ENCODE results near the gene IGLL5.

Gene IGLL5

GRCh38 chr22:22909605-22910271, 22.1 kb downstream of the IGLL5 start:
- H3K4me1 Mint-ChIP-seq, result peaks cover 7% of the 10 kb centered on the region
- no peak overlapping the region for H3K27ac Mint-ChIP-seq

DNA sequence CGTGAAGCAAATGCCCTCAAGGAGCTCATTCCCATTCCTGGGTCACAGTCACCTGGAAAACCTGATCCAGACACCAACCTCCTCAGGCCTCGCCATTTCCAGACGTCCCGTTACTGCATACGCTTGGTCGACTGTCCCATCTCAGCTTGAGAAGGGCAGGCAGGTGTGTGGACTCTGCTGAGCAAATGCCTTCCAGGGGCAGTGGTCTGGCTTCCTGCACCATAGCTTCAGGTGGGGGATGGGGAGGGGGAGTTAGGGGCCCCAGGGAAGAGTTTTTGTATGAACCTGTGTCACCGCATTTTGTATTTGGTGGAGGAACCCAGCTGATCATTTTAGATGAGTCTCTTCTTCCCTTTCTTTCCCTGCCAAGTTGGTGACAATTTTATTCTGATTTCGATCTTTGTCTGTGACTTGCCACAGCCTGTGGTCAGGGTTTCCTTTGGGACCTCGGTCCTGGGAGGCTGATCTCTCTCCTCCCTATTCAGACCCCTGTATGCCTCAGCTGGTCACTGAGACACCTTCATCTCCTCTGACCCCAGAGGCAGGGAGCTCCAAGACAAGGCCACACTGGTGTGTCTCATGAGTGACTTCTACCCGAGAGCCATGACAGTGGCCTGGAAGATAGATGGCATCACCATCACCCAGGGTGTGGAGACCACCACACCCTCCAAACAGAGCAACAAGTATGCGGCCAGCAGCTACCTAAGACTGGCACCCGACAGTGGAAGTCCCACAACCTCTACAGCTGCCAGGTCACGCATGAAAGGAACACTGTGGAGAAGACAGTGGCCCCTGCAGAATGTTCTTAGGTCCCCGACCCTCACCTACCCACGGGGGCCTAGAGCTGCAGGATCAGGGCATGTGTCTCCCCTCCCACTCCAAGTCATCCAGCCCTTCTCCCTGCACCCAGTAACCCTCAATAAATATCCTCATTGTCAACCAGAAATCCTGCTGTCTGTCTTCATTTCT, 22.9 kb downstream of the IGLL5 start:
- ATAC-seq, result no peak
- H3K27ac Mint-ChIP-seq, result no peak overlapping the region

More at GRCh38 chr22:22909605-22910271, 22.1 kb downstream of the IGLL5 start:
- H3K36me3 Mint-ChIP-seq (ENCODE audit: low read depth), result no peaks in the 10 kb centered on the region
- ATAC-seq, result no peak
- no peak overlapping the region for H3K4me3 Mint-ChIP-seq
- H3K27me3 Mint-ChIP-seq, result no peaks in the 10 kb centered on the region
- DNase-seq, result no peak
- H3K9me3 Mint-ChIP-seq, result no peaks in the 10 kb centered on the region

GRCh38 chr22:22911327-22912134, 23.9 kb downstream of the IGLL5 start:
- H3K36me3 Mint-ChIP-seq (ENCODE audit: low read depth), result no peaks in the 10 kb centered on the region
- no peak for DNase-seq
- H3K9me3 Mint-ChIP-seq, result no peaks in the 10 kb centered on the region
- no peaks in the 10 kb centered on the region for H3K27me3 Mint-ChIP-seq
- no peak for ATAC-seq
- H3K4me3 Mint-ChIP-seq, result no peak overlapping the region
- H3K4me1 Mint-ChIP-seq, result peaks cover 7% of the 10 kb centered on the region
- no peak overlapping the region for H3K27ac Mint-ChIP-seq

More for the DNA sequence above, 22.9 kb downstream of the IGLL5 start:
- Mint-ChIP-seq H3K36me3 (ENCODE audit: low read depth) (no peaks in the 10 kb centered on the region), H3K9me3 (no peaks in the 10 kb centered on the region), H3K4me1 (peaks cover 7% of the 10 kb centered on the region), H3K4me3 (no peak overlapping the region), H3K27me3 (no peaks in the 10 kb centered on the region)
- DNase-seq, result no peak

GRCh38 chr22:22912135-22912987, 24.7 kb downstream of the IGLL5 start:
- Mint-ChIP-seq H3K4me1 (peaks cover 7% of the 10 kb centered on the region), H3K27ac (no peak overlapping the region), H3K9me3 (no peaks in the 10 kb centered on the region), H3K4me3 (no peak overlapping the region), H3K27me3 (no peaks in the 10 kb centered on the region), H3K36me3 (ENCODE audit: low read depth) (no peaks in the 10 kb centered on the region)
- no peak for DNase-seq
- no peak for ATAC-seq

GRCh38 chr22:22912988-22913253, 25.3 kb downstream of the IGLL5 start:
- DNase-seq (no peak), ATAC-seq (no peak)
- no peaks in the 10 kb centered on the region for H3K9me3 Mint-ChIP-seq
- peaks cover 7% of the 10 kb centered on the region for H3K4me1 Mint-ChIP-seq
- no peak overlapping the region for H3K4me3 Mint-ChIP-seq
- H3K27me3 Mint-ChIP-seq, result no peaks in the 10 kb centered on the region
- H3K36me3 Mint-ChIP-seq (ENCODE audit: low read depth), result no peaks in the 10 kb centered on the region
- H3K27ac Mint-ChIP-seq, result no peak overlapping the region

DNA sequence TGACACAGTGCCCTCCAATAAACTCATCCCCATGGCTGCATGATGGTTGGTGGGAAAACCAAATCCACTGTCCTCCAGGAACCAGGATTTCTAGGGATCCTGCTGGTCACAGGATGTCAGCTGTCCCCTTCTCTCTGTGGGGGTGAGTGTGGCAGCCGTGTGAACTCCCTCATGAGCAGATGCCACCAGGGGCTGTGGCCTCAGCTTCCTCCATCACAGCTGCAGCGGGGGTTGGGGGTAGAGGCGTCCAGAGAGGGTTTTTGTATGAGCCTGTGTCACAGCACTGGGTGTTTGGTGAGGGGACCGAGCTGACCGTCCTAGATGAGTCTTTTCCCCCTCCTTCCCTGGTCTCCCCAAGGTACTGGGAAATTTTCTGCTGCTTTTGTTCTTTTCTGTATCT, 26.4 kb downstream of the IGLL5 start:
- ATAC-seq, result no peak
- Mint-ChIP-seq H3K27ac (no peak overlapping the region), H3K4me1 (peaks cover 7% of the 10 kb centered on the region), H3K4me3 (no peak overlapping the region), H3K27me3 (no peaks in the 10 kb centered on the region), H3K36me3 (ENCODE audit: low read depth) (no peaks in the 10 kb centered on the region), H3K9me3 (no peaks in the 10 kb centered on the region)
- DNase-seq, result no peak

GRCh38 chr22:22914726-22915669, 27.4 kb downstream of the IGLL5 start:
- Mint-ChIP-seq H3K9me3 (no peaks in the 10 kb centered on the region), H3K36me3 (ENCODE audit: low read depth) (no peaks in the 10 kb centered on the region), H3K27me3 (no peaks in the 10 kb centered on the region), H3K4me3 (no peak overlapping the region), H3K4me1 (peaks cover 5% of the 10 kb centered on the region), H3K27ac (no peak overlapping the region)
- ATAC-seq (no peak), DNase-seq (no peak)

DNA sequence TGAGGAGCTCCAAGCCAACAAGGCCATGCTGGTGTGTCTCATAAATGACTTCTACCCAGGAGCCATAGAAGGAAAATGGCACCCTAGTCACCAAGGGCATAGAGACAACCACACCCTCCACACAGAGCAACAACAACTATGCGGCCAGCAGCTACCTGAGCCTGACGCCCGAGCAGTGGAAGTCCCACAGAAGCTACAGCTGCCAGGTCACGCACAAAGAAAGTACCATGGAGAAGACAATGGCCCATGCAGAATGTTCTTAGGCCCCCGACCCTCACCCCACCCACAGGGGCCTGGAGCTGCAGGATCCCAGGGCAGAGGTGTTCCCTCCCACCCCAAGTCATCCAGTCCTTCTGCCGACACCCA, 28.0 kb downstream of the IGLL5 start:
- H3K27ac Mint-ChIP-seq, result no peak overlapping the region

GRCh38 chr22:22916215-22916951, 28.8 kb downstream of the IGLL5 start:
- DNase-seq (no peak), ATAC-seq (no peak)
- Mint-ChIP-seq H3K36me3 (ENCODE audit: low read depth) (no peaks in the 10 kb centered on the region), H3K27me3 (no peaks in the 10 kb centered on the region), H3K9me3 (no peaks in the 10 kb centered on the region), H3K4me3 (no peak overlapping the region), H3K27ac (no peak overlapping the region), H3K4me1 (peaks cover 2% of the 10 kb centered on the region)

More for the DNA sequence above, 28.0 kb downstream of the IGLL5 start:
- DNase-seq (no peak), ATAC-seq (no peak)
- Mint-ChIP-seq H3K4me3 (no peak overlapping the region), H3K4me1 (peaks cover 3% of the 10 kb centered on the region), H3K36me3 (ENCODE audit: low read depth) (no peaks in the 10 kb centered on the region), H3K9me3 (no peaks in the 10 kb centered on the region), H3K27me3 (no peaks in the 10 kb centered on the region)

DNA sequence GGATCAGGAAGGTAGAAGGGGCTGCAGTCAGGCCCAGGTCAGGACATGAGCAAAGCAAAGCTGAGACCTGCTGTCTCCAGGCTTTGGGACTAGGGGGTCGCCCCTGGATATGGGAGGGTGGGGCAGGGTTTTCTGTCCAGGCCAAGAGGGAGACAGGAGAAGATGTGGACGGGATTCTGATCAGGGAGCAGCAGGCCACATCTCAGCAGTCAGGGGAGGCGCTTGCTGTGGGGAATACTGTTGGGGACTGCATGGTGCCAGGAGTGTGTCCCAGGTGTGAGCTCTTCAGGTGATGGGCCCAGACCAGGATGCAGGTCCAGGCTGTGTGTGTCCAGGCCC, 29.3 kb downstream of the IGLL5 start:
- Mint-ChIP-seq H3K4me1 (no peaks in the 10 kb centered on the region), H3K36me3 (ENCODE audit: low read depth) (no peaks in the 10 kb centered on the region), H3K4me3 (no peak overlapping the region), H3K9me3 (no peaks in the 10 kb centered on the region), H3K27me3 (no peaks in the 10 kb centered on the region), H3K27ac (no peak overlapping the region)
- no peak for ATAC-seq
- no peak for DNase-seq

- no peaks in the 10 kb centered on the region for H3K9me3 Mint-ChIP-seq
- no peak overlapping the region for H3K4me3 Mint-ChIP-seq
- H3K4me1 Mint-ChIP-seq, result no peaks in the 10 kb centered on the region
- DNase-seq (no peak), ATAC-seq (no peak)
- no peak overlapping the region for H3K27ac Mint-ChIP-seq
- H3K27me3 Mint-ChIP-seq, result no peaks in the 10 kb centered on the region
- no peaks in the 10 kb centered on the region for H3K36me3 Mint-ChIP-seq (ENCODE audit: low read depth)
Observed at GRCh38 chr22:22917377-22917776, 29.8 kb downstream of the IGLL5 start.

DNA sequence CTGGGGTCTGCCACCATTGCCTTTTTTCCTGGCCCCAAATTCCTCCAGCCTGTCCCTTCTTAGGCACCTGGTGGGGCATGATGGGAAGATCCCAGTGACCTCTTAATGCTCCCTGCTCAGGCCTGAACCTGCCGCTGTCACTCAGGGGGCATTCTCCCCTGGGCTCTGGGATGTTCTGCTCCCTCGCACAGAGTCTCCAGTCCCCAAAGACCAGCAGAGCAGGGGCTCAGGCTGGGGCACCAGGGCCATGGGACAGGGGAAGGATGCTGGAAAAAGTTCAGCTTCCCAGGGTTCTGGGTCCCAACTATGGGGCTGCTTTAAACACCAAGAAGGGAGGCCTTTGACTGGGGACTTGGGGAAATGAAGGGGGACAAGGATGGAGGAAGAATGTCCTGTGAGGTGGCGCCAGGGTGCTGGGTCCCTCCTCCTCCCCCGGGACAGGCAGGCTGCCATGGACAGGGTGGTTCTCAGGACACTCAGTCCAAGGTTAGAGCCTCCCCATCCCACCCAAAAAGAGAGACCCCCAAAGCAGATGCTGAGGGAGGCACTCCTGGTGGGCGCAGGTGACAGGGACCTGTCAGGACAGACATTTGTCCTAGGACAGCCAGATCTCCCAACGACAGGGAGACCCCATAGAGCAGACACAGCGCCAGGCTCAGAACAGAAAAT, 30.8 kb downstream of the IGLL5 start:
- Mint-ChIP-seq H3K27me3 (no peaks in the 10 kb centered on the region), H3K9me3 (no peaks in the 10 kb centered on the region), H3K4me3 (no peak overlapping the region), H3K36me3 (ENCODE audit: low read depth) (no peaks in the 10 kb centered on the region), H3K27ac (no peak overlapping the region), H3K4me1 (no peaks in the 10 kb centered on the region)
- no peak for ATAC-seq
- DNase-seq, result no peak

Measured in activated naive CD8-positive, alpha-beta T cell treated with anti-CD3 and anti-CD28 coated beads, Interleukin-2, amount 50 U/mL, for 24 hours (primary cell).